B cell (primary cell): ENCODE data around the gene SHMT1.
"Not testable (repeated sequence)": the region's sequence is repeated elsewhere in the genome, so short reads cannot be mapped to it uniquely, and the experiment has no call there.

Experiments
- EZH2 ChIP-seq: IDR thresholded peaks from 2 replicates; pipeline ENCODE4 v1.6.1; 2012; ENCODE audit warnings: borderline replicate concordance, low read depth, mild to moderate bottlenecking, moderate library complexity, low read length; ENCODE audit not compliant: insufficient read depth, poor library complexity, severe bottlenecking
- TF ChIP-seq, protein P1 (sequence below): fragments of 200-600 bp; IDR thresholded peaks from one replicate; pipeline ENCODE4 v1.8.0; 2022; ENCODE audit warnings: antibody characterized with exemption, mild to moderate bottlenecking

DNA sequence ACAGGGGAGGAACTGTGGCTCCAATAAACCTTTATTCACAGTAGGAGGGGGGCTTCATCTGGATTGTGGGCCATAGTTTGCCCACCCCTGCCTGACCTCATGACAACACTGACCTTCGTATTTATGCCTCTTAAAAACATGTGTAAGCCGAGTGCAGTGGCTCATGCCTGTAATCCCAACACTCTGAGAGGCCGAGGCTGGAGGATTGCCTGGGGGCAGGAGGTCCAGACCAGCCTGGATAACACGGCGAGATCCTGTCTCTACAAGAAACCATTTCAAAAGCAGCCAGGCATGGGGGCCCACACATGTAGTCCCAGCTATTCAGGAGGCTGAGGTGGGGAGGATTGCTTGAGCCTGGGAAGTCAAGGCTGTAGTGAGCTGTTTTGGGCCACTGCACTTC is 24.2 kb upstream of the SHMT1 start:
- TF ChIP-seq, protein P1, sequence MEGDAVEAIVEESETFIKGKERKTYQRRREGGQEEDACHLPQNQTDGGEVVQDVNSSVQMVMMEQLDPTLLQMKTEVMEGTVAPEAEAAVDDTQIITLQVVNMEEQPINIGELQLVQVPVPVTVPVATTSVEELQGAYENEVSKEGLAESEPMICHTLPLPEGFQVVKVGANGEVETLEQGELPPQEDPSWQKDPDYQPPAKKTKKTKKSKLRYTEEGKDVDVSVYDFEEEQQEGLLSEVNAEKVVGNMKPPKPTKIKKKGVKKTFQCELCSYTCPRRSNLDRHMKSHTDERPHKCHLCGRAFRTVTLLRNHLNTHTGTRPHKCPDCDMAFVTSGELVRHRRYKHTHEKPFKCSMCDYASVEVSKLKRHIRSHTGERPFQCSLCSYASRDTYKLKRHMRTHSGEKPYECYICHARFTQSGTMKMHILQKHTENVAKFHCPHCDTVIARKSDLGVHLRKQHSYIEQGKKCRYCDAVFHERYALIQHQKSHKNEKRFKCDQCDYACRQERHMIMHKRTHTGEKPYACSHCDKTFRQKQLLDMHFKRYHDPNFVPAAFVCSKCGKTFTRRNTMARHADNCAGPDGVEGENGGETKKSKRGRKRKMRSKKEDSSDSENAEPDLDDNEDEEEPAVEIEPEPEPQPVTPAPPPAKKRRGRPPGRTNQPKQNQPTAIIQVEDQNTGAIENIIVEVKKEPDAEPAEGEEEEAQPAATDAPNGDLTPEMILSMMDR = not testable (repeated sequence)
- TF ChIP-seq EZH2 = not testable (repeated sequence)
